Fibroblast of peridontal ligament (primary cell): Measurements from ENCODE around the gene PRAC2.

Experiments
- DNase-seq: peaks from one replicate; pipeline ENCODE4 v3.0.0-alpha.2; 2010; ENCODE audit errors: extremely low read depth

PRAC2 gene

GRCh38 chr17:48754500-48755261, 31.7 kb downstream of the PRAC2 start:
- no peak for DNase-seq

- no peak for DNase-seq
Measured at GRCh38 chr17:48755356-48755755, 32.4 kb downstream of the PRAC2 start.

GRCh38 chr17:48756830-48757251, 33.9 kb downstream of the PRAC2 start:
- no peak for DNase-seq

GRCh38 chr17:48757524-48757961, 34.6 kb downstream of the PRAC2 start:
- DNase-seq = no peak

GRCh38 chr17:48759288-48759687, 36.3 kb downstream of the PRAC2 start:
- no peak for DNase-seq

- DNase-seq = no peak
Measured at GRCh38 chr17:48760411-48760810, 37.4 kb downstream of the PRAC2 start.

GRCh38 chr17:48761114-48761513, 38.1 kb downstream of the PRAC2 start:
- DNase-seq = no peak

- DNase-seq = no peak
Measured at GRCh38 chr17:48767263-48767774, 44.3 kb downstream of the PRAC2 start.

- DNase-seq = no peak
Measured at GRCh38 chr17:48769009-48769675, 46.2 kb downstream of the PRAC2 start.

GRCh38 chr17:48770954-48771353, 48.0 kb downstream of the PRAC2 start:
- no peak for DNase-seq

- DNase-seq = no peak
Measured at GRCh38 chr17:48773245-48773644, 50.3 kb downstream of the PRAC2 start.
